Stimulated activated CD8-positive, alpha-beta memory T cell treated with anti-CD3 and anti-CD28 coated beads, Interleukin-7, amount 100 ng/mL, for 48 hours (primary cell): Measurements from ENCODE around the gene C1orf216.
"Not testable (repeated sequence)": the region's sequence is repeated elsewhere in the genome, so short reads cannot be mapped to it uniquely, and the experiment has no call there.

Experiments used
- DNase-seq, 2 donors: peaks; one replicate each; pipeline ENCODE4 v3.0.0-alpha.2; 2020; ENCODE audit warnings: low read depth in 1 of 2; ENCODE audit errors: extremely low read depth in 1 of 2

The C1orf216 gene

GRCh38 chr1:35707601-35708440 lies 10.9 kb downstream of the C1orf216 start:
- peak in 1 of 2 donors; percentile 17 for DNase-seq

GRCh38 chr1:35706846-35707600 lies 11.7 kb downstream of the C1orf216 start:
- no peak for DNase-seq

GRCh38 chr1:35702508-35702907 lies 16.2 kb downstream of the C1orf216 start:
- DNase-seq = no peak

GRCh38 chr1:35699152-35699551 lies 19.5 kb downstream of the C1orf216 start:
- DNase-seq = not testable (repeated sequence)

- DNase-seq = no peak
Measured at GRCh38 chr1:35692317-35692716, 26.4 kb downstream of the C1orf216 start.

- no peak for DNase-seq
Measured at GRCh38 chr1:35691571-35692220, 27.0 kb downstream of the C1orf216 start.

GRCh38 chr1:35691080-35691479 lies 27.6 kb downstream of the C1orf216 start:
- DNase-seq = no peak

GRCh38 chr1:35690103-35690502 lies 28.6 kb downstream of the C1orf216 start:
- DNase-seq = not testable (repeated sequence)

GRCh38 chr1:35688161-35688560 lies 30.5 kb downstream of the C1orf216 start:
- no peak for DNase-seq

GRCh38 chr1:35683012-35683411 lies 35.7 kb downstream of the C1orf216 start:
- no peak for DNase-seq

- no peak for DNase-seq
Measured at GRCh38 chr1:35680271-35680670, 38.4 kb downstream of the C1orf216 start.

GRCh38 chr1:35675773-35676172 lies 42.9 kb downstream of the C1orf216 start:
- DNase-seq = no peak

- no peak for DNase-seq
Measured at GRCh38 chr1:35674111-35674510, 44.6 kb downstream of the C1orf216 start.

- no peak for DNase-seq
Measured at GRCh38 chr1:35672116-35672515, 46.6 kb downstream of the C1orf216 start.

- no peak for DNase-seq
Measured at GRCh38 chr1:35668506-35668905, 50.2 kb downstream of the C1orf216 start.

- DNase-seq = no peak
Measured at GRCh38 chr1:35666916-35667315, 51.8 kb downstream of the C1orf216 start.

GRCh38 chr1:35666216-35666615 lies 52.5 kb downstream of the C1orf216 start:
- no peak for DNase-seq
